H1 (cell line): ENCODE data around the gene ERH. TPM values are rescaled to one million over a fixed set of nuclear protein-coding genes. Genes with fewer than 3 reads are reported as not detected.

Experiments
- ASH2L ChIP-seq: fragments of 200-600, 300-600 bp; sonication (generic); IDR thresholded peaks from one replicate; pipeline ENCODE4 v1.7.1; 2017; ENCODE audit warnings: low read length
- polyA plus RNA-seq, 7 experiments: library from polyadenylated mRNA; depleted of rRNA in 3 of 7; stranded (reverse) in 5 of 7; unstranded in 2 of 7; fragments of >200 nt in 5 of 7; fragments of 200-250 nt in 2 of 7; gene quantifications; 1 replicate in 5 of 7; 2 replicates in 1 of 7; 4 replicates in 1 of 7; pipeline versions ENCODE4 v1.2.1 to v1.2.3, GENCODE V29; 2011 to 2013; ENCODE audit warnings: missing spikeins in 2 of 7, mixed read lengths in 2 of 7
- total RNA-seq: library from RNA; stranded (reverse); fragmentation: NEBNext Ultra II Directional; extraction: Animal tissue kit (Norgen Biotek cat#: 25700); gene quantifications from 2 replicates; pipeline ENCODE4 v1.2.1, GENCODE V29; 2021
- TF ChIP-seq, protein P1 (sequence below): fragments of 300-600 bp; sonication (generic); IDR thresholded peaks from 2 replicates; pipeline ENCODE4 v1.7.1; 2012; ENCODE audit warnings: low read length, moderate library complexity, mild to moderate bottlenecking, inconsistent platforms; ENCODE audit not compliant: insufficient replicate concordance

Gene ERH
- total and polyA plus RNA-seq, 2 of the 8 experiments (the other 6 are each of a cell fraction or from before 2014, with no cell fraction given) = 329 to 454 TPM

DNA sequence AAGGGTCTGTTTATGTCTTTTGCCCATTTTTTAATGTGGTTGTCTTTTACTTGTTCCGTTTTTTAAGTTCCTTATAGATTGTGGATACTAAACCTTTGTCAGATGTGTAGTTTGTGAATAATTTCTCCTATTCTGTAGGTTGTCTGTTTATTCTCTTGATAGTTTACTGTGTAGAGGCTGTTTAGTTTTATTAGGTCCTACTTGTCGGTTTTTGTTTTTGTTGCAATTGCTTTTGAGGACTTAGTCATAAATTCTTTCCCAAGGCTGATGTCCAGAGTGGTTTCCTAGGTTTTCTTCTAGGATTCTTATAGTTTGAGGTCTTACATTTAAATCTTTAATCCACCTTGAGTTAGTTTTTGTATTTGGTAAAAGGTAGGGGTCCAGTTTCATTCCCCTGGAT is 34.3 kb upstream of the ERH start (continued):
- TF ChIP-seq, protein P1, sequence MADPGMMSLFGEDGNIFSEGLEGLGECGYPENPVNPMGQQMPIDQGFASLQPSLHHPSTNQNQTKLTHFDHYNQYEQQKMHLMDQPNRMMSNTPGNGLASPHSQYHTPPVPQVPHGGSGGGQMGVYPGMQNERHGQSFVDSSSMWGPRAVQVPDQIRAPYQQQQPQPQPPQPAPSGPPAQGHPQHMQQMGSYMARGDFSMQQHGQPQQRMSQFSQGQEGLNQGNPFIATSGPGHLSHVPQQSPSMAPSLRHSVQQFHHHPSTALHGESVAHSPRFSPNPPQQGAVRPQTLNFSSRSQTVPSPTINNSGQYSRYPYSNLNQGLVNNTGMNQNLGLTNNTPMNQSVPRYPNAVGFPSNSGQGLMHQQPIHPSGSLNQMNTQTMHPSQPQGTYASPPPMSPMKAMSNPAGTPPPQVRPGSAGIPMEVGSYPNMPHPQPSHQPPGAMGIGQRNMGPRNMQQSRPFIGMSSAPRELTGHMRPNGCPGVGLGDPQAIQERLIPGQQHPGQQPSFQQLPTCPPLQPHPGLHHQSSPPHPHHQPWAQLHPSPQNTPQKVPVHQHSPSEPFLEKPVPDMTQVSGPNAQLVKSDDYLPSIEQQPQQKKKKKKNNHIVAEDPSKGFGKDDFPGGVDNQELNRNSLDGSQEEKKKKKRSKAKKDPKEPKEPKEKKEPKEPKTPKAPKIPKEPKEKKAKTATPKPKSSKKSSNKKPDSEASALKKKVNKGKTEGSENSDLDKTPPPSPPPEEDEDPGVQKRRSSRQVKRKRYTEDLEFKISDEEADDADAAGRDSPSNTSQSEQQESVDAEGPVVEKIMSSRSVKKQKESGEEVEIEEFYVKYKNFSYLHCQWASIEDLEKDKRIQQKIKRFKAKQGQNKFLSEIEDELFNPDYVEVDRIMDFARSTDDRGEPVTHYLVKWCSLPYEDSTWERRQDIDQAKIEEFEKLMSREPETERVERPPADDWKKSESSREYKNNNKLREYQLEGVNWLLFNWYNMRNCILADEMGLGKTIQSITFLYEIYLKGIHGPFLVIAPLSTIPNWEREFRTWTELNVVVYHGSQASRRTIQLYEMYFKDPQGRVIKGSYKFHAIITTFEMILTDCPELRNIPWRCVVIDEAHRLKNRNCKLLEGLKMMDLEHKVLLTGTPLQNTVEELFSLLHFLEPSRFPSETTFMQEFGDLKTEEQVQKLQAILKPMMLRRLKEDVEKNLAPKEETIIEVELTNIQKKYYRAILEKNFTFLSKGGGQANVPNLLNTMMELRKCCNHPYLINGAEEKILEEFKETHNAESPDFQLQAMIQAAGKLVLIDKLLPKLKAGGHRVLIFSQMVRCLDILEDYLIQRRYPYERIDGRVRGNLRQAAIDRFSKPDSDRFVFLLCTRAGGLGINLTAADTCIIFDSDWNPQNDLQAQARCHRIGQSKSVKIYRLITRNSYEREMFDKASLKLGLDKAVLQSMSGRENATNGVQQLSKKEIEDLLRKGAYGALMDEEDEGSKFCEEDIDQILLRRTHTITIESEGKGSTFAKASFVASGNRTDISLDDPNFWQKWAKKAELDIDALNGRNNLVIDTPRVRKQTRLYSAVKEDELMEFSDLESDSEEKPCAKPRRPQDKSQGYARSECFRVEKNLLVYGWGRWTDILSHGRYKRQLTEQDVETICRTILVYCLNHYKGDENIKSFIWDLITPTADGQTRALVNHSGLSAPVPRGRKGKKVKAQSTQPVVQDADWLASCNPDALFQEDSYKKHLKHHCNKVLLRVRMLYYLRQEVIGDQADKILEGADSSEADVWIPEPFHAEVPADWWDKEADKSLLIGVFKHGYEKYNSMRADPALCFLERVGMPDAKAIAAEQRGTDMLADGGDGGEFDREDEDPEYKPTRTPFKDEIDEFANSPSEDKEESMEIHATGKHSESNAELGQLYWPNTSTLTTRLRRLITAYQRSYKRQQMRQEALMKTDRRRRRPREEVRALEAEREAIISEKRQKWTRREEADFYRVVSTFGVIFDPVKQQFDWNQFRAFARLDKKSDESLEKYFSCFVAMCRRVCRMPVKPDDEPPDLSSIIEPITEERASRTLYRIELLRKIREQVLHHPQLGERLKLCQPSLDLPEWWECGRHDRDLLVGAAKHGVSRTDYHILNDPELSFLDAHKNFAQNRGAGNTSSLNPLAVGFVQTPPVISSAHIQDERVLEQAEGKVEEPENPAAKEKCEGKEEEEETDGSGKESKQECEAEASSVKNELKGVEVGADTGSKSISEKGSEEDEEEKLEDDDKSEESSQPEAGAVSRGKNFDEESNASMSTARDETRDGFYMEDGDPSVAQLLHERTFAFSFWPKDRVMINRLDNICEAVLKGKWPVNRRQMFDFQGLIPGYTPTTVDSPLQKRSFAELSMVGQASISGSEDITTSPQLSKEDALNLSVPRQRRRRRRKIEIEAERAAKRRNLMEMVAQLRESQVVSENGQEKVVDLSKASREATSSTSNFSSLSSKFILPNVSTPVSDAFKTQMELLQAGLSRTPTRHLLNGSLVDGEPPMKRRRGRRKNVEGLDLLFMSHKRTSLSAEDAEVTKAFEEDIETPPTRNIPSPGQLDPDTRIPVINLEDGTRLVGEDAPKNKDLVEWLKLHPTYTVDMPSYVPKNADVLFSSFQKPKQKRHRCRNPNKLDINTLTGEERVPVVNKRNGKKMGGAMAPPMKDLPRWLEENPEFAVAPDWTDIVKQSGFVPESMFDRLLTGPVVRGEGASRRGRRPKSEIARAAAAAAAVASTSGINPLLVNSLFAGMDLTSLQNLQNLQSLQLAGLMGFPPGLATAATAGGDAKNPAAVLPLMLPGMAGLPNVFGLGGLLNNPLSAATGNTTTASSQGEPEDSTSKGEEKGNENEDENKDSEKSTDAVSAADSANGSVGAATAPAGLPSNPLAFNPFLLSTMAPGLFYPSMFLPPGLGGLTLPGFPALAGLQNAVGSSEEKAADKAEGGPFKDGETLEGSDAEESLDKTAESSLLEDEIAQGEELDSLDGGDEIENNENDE = no peak
- no peak for TF ChIP-seq ASH2L
